Body of pancreas (tissue), 4 donors: ENCODE measurements around the gene IGFALS. TPM values are rescaled to one million over a fixed set of nuclear protein-coding genes. Genes with fewer than 3 reads are reported as not detected.

Source experiments
- ATAC-seq: fragments of 150-250 bp; one replicate; pipeline ENCODE4 v1.9.1; 2016
- DNase-seq, 4 donors: peaks; one replicate each; pipeline ENCODE4 v3.0.0-alpha.2; 2019
- H3K27ac ChIP-seq, 4 donors: fragments of 200-600 bp; sonication (generic); 1 replicate in 3 of 4; 2 replicates in 1 of 4; pipeline versions ENCODE4 v1.5.1 to v1.6.1; 2016 to 2019; ENCODE audit warnings: mild to moderate bottlenecking in 1 of 4, mixed read lengths in 1 of 4, moderate library complexity in 1 of 4
- H3K27me3 ChIP-seq, 2 donors: fragments of 200-600 bp; sonication (generic); one replicate each; pipeline ENCODE4 v1.6.0; 2016; ENCODE audit warnings: mild to moderate bottlenecking in 1 of 2
- H3K36me3 ChIP-seq, 2 donors: fragments of 200-600 bp; sonication (generic); replicated peaks in 1 of 2; 2 replicates each; pipeline ENCODE4 v1.5.1; 2016; ENCODE audit warnings: low read depth in 2 of 2; ENCODE audit not compliant: insufficient read depth in 1 of 2
- H3K4me1 ChIP-seq: fragments of 200-600 bp; sonication (generic); one replicate; pipeline ENCODE4 v1.6.0; 2016
- H3K4me3 ChIP-seq, 2 donors: fragments of 200-600 bp; sonication (generic); 1 replicate in 1 of 2; 2 replicates in 1 of 2; pipeline ENCODE4 v1.5.1; 2016 to 2019
- H3K9me3 ChIP-seq, 3 donors: fragments of 200-600 bp; sonication (generic); 1 replicate in 2 of 3; 2 replicates in 1 of 3; pipeline ENCODE4 v1.5.1; 2016
- CTCF ChIP-seq, 7 experiments: fragments of 450-650 bp in 4 of 7; fragments of 200-600 bp in 3 of 7; sonication (generic) in 3 of 7; IDR thresholded peaks; one replicate each; pipeline ENCODE4 v1.5.1; 2016 to 2019; ENCODE audit warnings: antibody characterized with exemption in 7 of 7
- POLR2A ChIP-seq, 3 donors: fragments of 450-650 bp; IDR thresholded peaks; one replicate each; pipeline ENCODE4 v1.6.1; 2016; ENCODE audit warnings: antibody characterized with exemption in 3 of 3, mild to moderate bottlenecking in 2 of 3
- WGBS, 2 donors: methylation state at CpG; one replicate each; pipeline ENCODE4 v1.1.5; 2017; 5-methylcytosine and 5-hydroxymethylcytosine counted together
- intact Hi-C: fragments of 100-400 bp; cut with DNase I; formaldehyde crosslinking; loops from one replicate; pipeline ENCODE4 v1.15.1; 2023
- total RNA-seq, 2 donors: library from RNA; depleted of rRNA; stranded (reverse); fragments of >200 nt; gene quantifications; one replicate each; pipeline ENCODE4 v1.1.0, GENCODE V29; 2016

The IGFALS gene
- total RNA-seq, 2 donors from 2014 or later, result 5.2 to 9.2 TPM

- peaks cover 8 to 9% of the 10 kb centered on the region in 2 donors for H3K36me3 ChIP-seq
- H3K4me1 ChIP-seq, result peaks cover 48% of the 10 kb centered on the region
- TF ChIP-seq POLR2A (IDR thresholded peaks at IDR 0.05) (peak; percentile 47 to 77 (median 72)), CTCF (IDR thresholded peaks at IDR 0.05) (peak; percentile 71 to 83 (median 73))
- DNase-seq (peak; percentile 86 to 87 (median 86)), ATAC-seq (peak; percentile 76)
- H3K27ac ChIP-seq, result peak within 1 kb of the TSS; percentile 81 to 96 (median 94)
- no peaks in the 10 kb centered on the region for H3K27me3 ChIP-seq
- 0% methylated on average over 3 to 88 of the region's 108 CpGs for WGBS, 2 donors
- peak within 1 kb of the TSS; percentile 77 to 95 for H3K4me3 ChIP-seq
- H3K9me3 ChIP-seq, result no peaks in the 10 kb centered on the region
- intact Hi-C loops, result no loop called here
Observed at GRCh38 chr16:1772908-1773702, 20.4 kb downstream of the IGFALS start, which contains the start of gene MRPS34. MRPS34 (minus strand) TSS chr16:1773134; CDS start chr16:1773119, 15 bp downstream.

GRCh38 chr16:1772362-1772907, 21.1 kb downstream of the IGFALS start, which contains the start of gene EME2:
EME2 (plus strand) TSS chr16:1772810; CDS start chr16:1773228, 418 bp downstream.
- peaks cover 7 to 8% of the 10 kb centered on the region in 2 donors for H3K36me3 ChIP-seq
- ATAC-seq, result peak; percentile 2
- 1% methylated on average over 21 to 41 of the region's 53 CpGs for WGBS, 2 donors

GRCh38 chr16:1771864-1772361, 21.6 kb downstream of the IGFALS start:
- no peak for DNase-seq

More at GRCh38 chr16:1772362-1772907, 21.1 kb downstream of the IGFALS start, which contains the start of gene EME2:
- intact Hi-C loops, result no loop called here
- Histone ChIP-seq H3K27ac (peak within 1 kb of the TSS; percentile 81 to 96 (median 94)), H3K4me3 (peak within 1 kb of the TSS; percentile 77 to 95), H3K4me1 (peaks cover 48% of the 10 kb centered on the region), H3K27me3 (no peaks in the 10 kb centered on the region), H3K9me3 (no peaks in the 10 kb centered on the region)
- no peak for DNase-seq
- no peak for TF ChIP-seq POLR2A (IDR thresholded peaks at IDR 0.05)
- TF ChIP-seq CTCF (IDR thresholded peaks at IDR 0.05), result no peak

More at GRCh38 chr16:1771864-1772361, 21.6 kb downstream of the IGFALS start:
- Histone ChIP-seq H3K27me3 (no peaks in the 10 kb centered on the region), H3K27ac (peak overlapping the region in 3 of 4 donors; percentile 81 to 96 (median 96)), H3K4me1 (peaks cover 48% of the 10 kb centered on the region), H3K9me3 (no peaks in the 10 kb centered on the region), H3K36me3 (peaks cover 4% of the 10 kb centered on the region in 2 donors), H3K4me3 (peak overlapping the region; percentile 77 to 95)
- 6 to 8% methylated on average over 11 to 22 of the region's 22 CpGs for WGBS, 2 donors
- no peak for ATAC-seq
- intact Hi-C loops, result no loop called here
- TF ChIP-seq CTCF (IDR thresholded peaks at IDR 0.05) (no peak), POLR2A (IDR thresholded peaks at IDR 0.05) (no peak)
